ENCODE data around the gene MPPED1.

- TF ChIP-seq CTCF (IDR thresholded peaks at IDR 0.05 in 8 of 11, conservative IDR thresholded peaks at IDR 0.05 in 3 of 11): no peak
- TF ChIP-seq POLR2AphosphoS5 (IDR thresholded peaks at IDR 0.05): no peak
- no peak for TF ChIP-seq POLR2A (IDR thresholded peaks at IDR 0.05)
Measured at GRCh38 chr22:43396321-43396933, 15.4 kb upstream of the MPPED1 start.
